HepG2 (cell line): ENCODE measurements around the gene SPTSSB. TPM values are rescaled to one million over a fixed set of nuclear protein-coding genes. Genes with fewer than 3 reads are reported as not detected.

Experiments used
- ATAC-seq: fragments of 200-7000 bp; cut with Tn5 transposase; 3 replicates; pipeline ENCODE4 v1.9.1; 2020; ENCODE audit warnings: mild to moderate bottlenecking, moderate library complexity
- BruUV-seq: library from RNA; stranded (reverse); fragments of 400-500 nt; replicated peaks from 2 replicates; lab custom pipeline; 2021; lab: Mats Ljungman, UMichigan
- CTCF ChIA-PET: fragments of 300-600 bp; formaldehyde crosslinking; extraction: SDS; loops from one replicate; lab custom pipeline; 2021; ENCODE audit warnings: low total read pairs, inconsistent platforms, low intra/inter-chr PET ratio; lab: Yijun Ruan, JAX
- POLR2A ChIA-PET: fragments of 350-600 bp; sonication (Branson Sonifier 250); formaldehyde crosslinking; loops from one replicate; lab custom pipeline; 2020; ENCODE audit warnings: antibody characterized with exemption, inconsistent platforms; lab: Yijun Ruan, JAX
- DNase-seq: peaks from one replicate; pipeline ENCODE4 v3.0.0-alpha.2; 2015; ENCODE audit warnings: low spot score
- FAIRE-seq: peaks from 3 replicates; lab custom pipeline; 2011; peaks lifted over from hg19 to GRCh38; lab: Jason Lieb, UNC
- H2AFZ ChIP-seq: one replicate; pipeline ENCODE4 v1.6.1; 2011; ENCODE audit warnings: low read length, inconsistent platforms
- H3K27ac ChIP-seq: fragments of 300-600 bp; 3 replicates; pipeline ENCODE4 v1.8.0; 2011; ENCODE audit warnings: mixed run types, mild to moderate bottlenecking, mixed read lengths, low read length, inconsistent platforms; ENCODE audit not compliant: insufficient read depth; ENCODE audit errors: extremely low read length
- H3K27me3 ChIP-seq, 2 experiments: fragments of 200-600 bp in 1 of 2; 2 replicates in 1 of 2; 3 replicates in 1 of 2; pipeline versions ENCODE4 v1.6.0 to v1.8.0; 2011; ENCODE audit warnings: low read length in 2 of 2, mild to moderate bottlenecking in 2 of 2, moderate library complexity in 2 of 2, inconsistent platforms in 1 of 2; ENCODE audit not compliant: insufficient read depth in 2 of 2, control insufficient read depth in 1 of 2
- H3K36me3 ChIP-seq, 2 experiments: fragments of 200-600 bp in 1 of 2; replicated peaks in 1 of 2; 2 replicates in 1 of 2; 3 replicates in 1 of 2; pipeline versions ENCODE4 v1.5.1 to v1.8.0; 2011; ENCODE audit warnings: low read length in 2 of 2, inconsistent platforms in 1 of 2; ENCODE audit not compliant: insufficient read depth in 2 of 2, control insufficient read depth in 1 of 2
- H3K4me1 ChIP-seq: 2 replicates; pipeline ENCODE4 v1.5.1; 2012; ENCODE audit warnings: low read length, inconsistent platforms; ENCODE audit not compliant: insufficient read depth
- H3K4me2 ChIP-seq: 2 replicates; pipeline ENCODE4 v1.6.0; 2011; ENCODE audit warnings: low read depth, low read length, inconsistent platforms
- H3K4me3 ChIP-seq, 3 experiments: fragments of 200-600 bp in 1 of 3; sonication (generic), shearing (Covaris generic) in 1 of 3; replicated peaks in 1 of 3; 2 replicates each; pipeline ENCODE4 v1.5.1; 2011 to 2016; ENCODE audit warnings: low read length in 3 of 3, inconsistent platforms in 2 of 3, low read depth in 2 of 3, mild to moderate bottlenecking in 2 of 3, control low read depth in 1 of 3, mixed read lengths in 1 of 3; ENCODE audit not compliant: insufficient read depth in 1 of 3
- H3K79me2 ChIP-seq: one replicate; pipeline ENCODE4 v1.6.1; 2011; ENCODE audit warnings: low read length, inconsistent platforms; ENCODE audit not compliant: insufficient read depth
- H3K9ac ChIP-seq: 2 replicates; pipeline ENCODE4 v1.6.0; 2011; ENCODE audit warnings: mild to moderate bottlenecking, low read depth, low read length, inconsistent platforms; ENCODE audit not compliant: insufficient read depth
- H3K9me3 ChIP-seq: 2 replicates; pipeline ENCODE4 v1.5.1; 2012; ENCODE audit warnings: mild to moderate bottlenecking, low read length
- H4K20me1 ChIP-seq: 2 replicates; pipeline ENCODE4 v1.6.0; 2011; ENCODE audit warnings: inconsistent platforms, mild to moderate bottlenecking, low read length, moderate library complexity; ENCODE audit not compliant: insufficient read depth
- ATF1 ChIP-seq: IDR thresholded peaks from 2 replicates; pipeline ENCODE4 v1.6.1; 2016; ENCODE audit warnings: mild to moderate bottlenecking, control low read depth
- CBX5 ChIP-seq: sonication (generic); formaldehyde crosslinking; IDR thresholded peaks from 2 replicates; pipeline ENCODE4 v1.4.0; 2020; ENCODE audit warnings: missing genetic modification reagents, borderline replicate concordance
- CCAR2 ChIP-seq: fragments of 200-400 bp; formaldehyde crosslinking; optimal IDR thresholded peaks from 2 replicates; pipeline ENCODE3; 2018; ENCODE audit warnings: low read depth, mild to moderate bottlenecking, low read length, moderate library complexity
- CHD4 ChIP-seq: fragments of 200-600 bp; sonication (generic); IDR thresholded peaks from 2 replicates; pipeline ENCODE4 v1.7.0; 2017; ENCODE audit warnings: mild to moderate bottlenecking, low read length, borderline replicate concordance
- EEA1 ChIP-seq: sonication (generic); formaldehyde crosslinking; IDR thresholded peaks from 2 replicates; pipeline ENCODE4 v1.5.1; 2020; ENCODE audit warnings: mild to moderate bottlenecking, missing genetic modification reagents, borderline replicate concordance
- FOSL1 ChIP-seq: sonication (generic); formaldehyde crosslinking; IDR thresholded peaks from 2 replicates; pipeline ENCODE4 v1.9.0; 2021; ENCODE audit warnings: missing genetic modification reagents, borderline replicate concordance
- FOXA1 ChIP-seq, 2 experiments: fragments of 450-650 bp in 1 of 2; sonication (generic) in 1 of 2; formaldehyde crosslinking in 1 of 2; IDR thresholded peaks; 2 replicates each; pipeline versions ENCODE4 v1.4.0 to v1.6.1; 2016 to 2020; ENCODE audit warnings: missing genetic modification reagents in 1 of 2
- HMG20A ChIP-seq: IDR thresholded peaks from 2 replicates; pipeline ENCODE4 v1.6.1; 2016; ENCODE audit warnings: borderline replicate concordance
- HOMEZ ChIP-seq: IDR thresholded peaks from 2 replicates; pipeline ENCODE4 v1.6.1; 2016; ENCODE audit warnings: low read depth
- MAFG ChIP-seq: sonication (generic); formaldehyde crosslinking; IDR thresholded peaks from 2 replicates; pipeline ENCODE4 v1.5.1; 2020; ENCODE audit warnings: mild to moderate bottlenecking, missing genetic modification reagents
- MTF2 ChIP-seq: sonication (generic); formaldehyde crosslinking; IDR thresholded peaks from 2 replicates; pipeline ENCODE4 v1.5.0; 2020; ENCODE audit warnings: missing genetic modification reagents, borderline replicate concordance
- NFKBIZ ChIP-seq: IDR thresholded peaks from 2 replicates; pipeline ENCODE4 v1.6.1; 2018; ENCODE audit warnings: missing genetic modification reagents, missing compliant biosample characterization
- RAD21 ChIP-seq: fragments of 450-650 bp; formaldehyde crosslinking; IDR thresholded peaks from 2 replicates; pipeline ENCODE4 v1.5.0; 2020; ENCODE audit warnings: mild to moderate bottlenecking
- SALL2 ChIP-seq: sonication (generic); formaldehyde crosslinking; IDR thresholded peaks from 2 replicates; pipeline ENCODE4 v1.8.1; 2023; ENCODE audit warnings: mild to moderate bottlenecking, missing genetic modification reagents, inconsistent platforms
- SMARCE1 ChIP-seq: fragments of 450-650 bp; IDR thresholded peaks from 2 replicates; pipeline ENCODE4 v1.6.1; 2017; ENCODE audit warnings: borderline replicate concordance
- TARDBP ChIP-seq: sonication (generic); formaldehyde crosslinking; IDR thresholded peaks from 2 replicates; pipeline ENCODE4 v1.8.0; 2022; ENCODE audit warnings: mild to moderate bottlenecking, missing genetic modification reagents
- ZBTB21 ChIP-seq: sonication (generic); formaldehyde crosslinking; IDR thresholded peaks from 2 replicates; pipeline ENCODE4 v1.4.0; 2020; ENCODE audit warnings: missing genetic modification reagents
- ZFP36L2 ChIP-seq: sonication (generic); formaldehyde crosslinking; IDR thresholded peaks from 2 replicates; pipeline ENCODE4 v1.4.0; 2020; ENCODE audit warnings: missing genetic modification reagents
- ZNF251 ChIP-seq: sonication (generic); formaldehyde crosslinking; IDR thresholded peaks from 2 replicates; pipeline ENCODE4 v1.9.0; 2021; ENCODE audit warnings: mild to moderate bottlenecking, missing genetic modification reagents
- ZNF546 ChIP-seq: sonication (generic); formaldehyde crosslinking; conservative IDR thresholded peaks from 2 replicates; pipeline ENCODE4 v1.8.1; 2023; ENCODE audit warnings: mild to moderate bottlenecking, missing genetic modification reagents
- ZNF615 ChIP-seq: sonication (generic); formaldehyde crosslinking; IDR thresholded peaks from 2 replicates; pipeline ENCODE4 v1.5.0; 2020; ENCODE audit warnings: mild to moderate bottlenecking, missing genetic modification reagents, borderline replicate concordance
- ZNF644 ChIP-seq: IDR thresholded peaks from 2 replicates; pipeline ENCODE4 v1.6.1; 2016; ENCODE audit warnings: low read depth
- ZSCAN30 ChIP-seq: sonication (generic); formaldehyde crosslinking; IDR thresholded peaks from 2 replicates; pipeline ENCODE4 v1.5.0; 2020; ENCODE audit warnings: mild to moderate bottlenecking, missing genetic modification reagents
- WGBS: methylation state at CpG from one replicate; pipeline ENCODE4 v1.1.6; 2017; ENCODE audit warnings: low lambda C conversion rate; 5-methylcytosine and 5-hydroxymethylcytosine counted together
- in situ Hi-C: cut with HindIII; loops from 2 replicates; pipeline ENCODE4 v1.10.0; 2017; ENCODE audit warnings: low pct_unique_long_range_greater_than_20kb; ENCODE audit not compliant: extremely low pct_ligation_motif_present
- intact Hi-C: fragments of 100-400 bp; cut with micrococcal nuclease; formaldehyde crosslinking; loops from one replicate; pipeline ENCODE4 v1.10.0; 2022; ENCODE audit not compliant: unreplicated experiment
- polyA plus RNA-seq, 8 experiments: library from polyadenylated mRNA; depleted of rRNA in 3 of 8; stranded (reverse) in 7 of 8; unstranded in 1 of 8; fragments of >200 nt; fragmentation: Illumina TruSeq in 4 of 8; extraction: Trizol in 4 of 8; gene quantifications; 2 replicates each; pipeline versions ENCODE4 v1.2.1 to v1.2.3, GENCODE V29; 2011 to 2016; ENCODE audit warnings: low read depth in 4 of 8, missing spikeins in 1 of 8, mixed read lengths in 1 of 8; ENCODE audit not compliant: insufficient read depth in 1 of 8
- total RNA-seq, 5 experiments: library from RNA; depleted of rRNA; stranded (reverse); fragments of >200 nt; fragmentation: Illumina TruSeq; extraction: Trizol; gene quantifications; 2 replicates each; pipeline ENCODE4 v1.2.3, GENCODE V29; 2016; ENCODE audit warnings: low read depth in 1 of 5
- TF ChIP-seq, protein P1 (sequence below): sonication (generic); formaldehyde crosslinking; IDR thresholded peaks from 2 replicates; pipeline ENCODE4 v1.5.0; 2020; ENCODE audit warnings: missing genetic modification reagents, mild to moderate bottlenecking, borderline replicate concordance

SPTSSB gene
- total and polyA plus RNA-seq, 2 of the 13 experiments (the other 11 are each of a cell fraction or from before 2014, with no cell fraction given), result 0.51 to 2.4 TPM

DNA sequence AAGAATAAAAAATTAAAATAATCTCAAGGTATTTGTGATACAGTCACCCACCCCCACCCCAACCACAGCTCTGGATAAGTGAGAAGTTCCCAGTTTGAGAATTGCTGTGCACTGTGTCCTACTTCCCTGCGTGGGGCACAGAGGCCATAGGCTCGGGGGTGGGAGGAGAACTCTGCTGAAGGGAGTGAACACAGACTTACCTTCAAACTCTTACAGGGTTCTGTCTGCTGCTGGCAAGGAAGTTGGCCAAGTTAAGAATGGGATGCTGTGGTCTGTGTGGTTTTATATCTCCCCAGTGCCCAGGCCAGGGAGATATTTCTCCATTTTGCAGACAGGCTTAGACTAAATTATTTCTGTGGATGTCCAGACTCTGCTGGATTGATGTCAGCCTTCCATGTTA, 37.6 kb downstream of the SPTSSB start:
- Histone ChIP-seq H3K9ac (no peak overlapping the region), H3K4me1 (peaks cover 66% of the 10 kb centered on the region)
- POLR2A ChIA-PET, result no interaction called here

DNA sequence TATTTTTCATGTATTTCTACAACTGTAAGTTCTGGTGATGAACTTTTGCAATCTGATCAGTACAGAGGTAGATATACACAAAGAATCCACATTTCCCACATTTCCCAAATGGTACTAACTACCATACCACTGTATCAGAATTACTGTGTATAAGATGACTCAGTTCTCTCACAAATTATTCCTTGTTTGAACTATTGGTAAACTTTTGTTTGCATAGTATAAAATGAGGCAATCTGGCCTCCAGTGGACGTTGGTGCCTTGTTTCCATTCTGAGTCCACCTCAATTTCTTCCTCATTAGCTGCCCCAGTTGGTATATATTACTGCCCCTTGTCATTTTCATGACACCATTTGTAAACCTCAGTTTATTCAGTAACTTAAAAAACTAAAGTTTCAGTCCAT, 38.5 kb downstream of the SPTSSB start:
- no peak overlapping the region for H3K9ac ChIP-seq
- no peak for FAIRE-seq
- H3K79me2 ChIP-seq, result no peaks in the 10 kb centered on the region
- WGBS, result 0% methylated on average over 1 of the region's 1 CpG
- no peaks in the 10 kb centered on the region for H4K20me1 ChIP-seq
- H3K9me3 ChIP-seq, result no peaks in the 10 kb centered on the region
- no peak overlapping the region for H3K4me3 ChIP-seq
- H3K36me3 ChIP-seq, result no peaks in the 10 kb centered on the region
- peaks cover 57% of the 10 kb centered on the region for H3K4me1 ChIP-seq
- H3K4me2 ChIP-seq, result no peak overlapping the region
- no TSS peak for BruUV-seq
- ChIA-PET POLR2A (no interaction called here), CTCF (no interaction called here)
- no peaks in the 10 kb centered on the region for H3K27me3 ChIP-seq
- no peak overlapping the region for H3K27ac ChIP-seq
- no peak overlapping the region for H2AFZ ChIP-seq
- DNase-seq, result peak; percentile 70
- peak; percentile 83 for ATAC-seq
- intact Hi-C loops (no loop called here), in situ Hi-C loops (no loop called here)
- peak; percentile 69; the same call in 1 of the 2 replicates for TF ChIP-seq FOSL1 (CRISPR knock-in tag)
- TF ChIP-seq ZNF644 (CRISPR knock-in tag), result peak; percentile 94
- TF ChIP-seq ZNF615, result no peak
- no peak for TF ChIP-seq FOXA1 (IDR thresholded peaks at IDR 0.05)
- peak; percentile 40; the same call in 1 of the 2 replicates for TF ChIP-seq FOXA1 (CRISPR knock-in tag; IDR thresholded peaks at IDR 0.05)
- TF ChIP-seq ZNF546, result no peak
- no peak for TF ChIP-seq SALL2 (CRISPR knock-in tag)
- peak; percentile 40; the same call in 1 of the 2 replicates for TF ChIP-seq HOMEZ (CRISPR knock-in tag)
- no peak for TF ChIP-seq CBX5 (CRISPR knock-in tag)

More for the DNA sequence above, 37.6 kb downstream of the SPTSSB start:
- H4K20me1 ChIP-seq, result no peaks in the 10 kb centered on the region
- no peak for FAIRE-seq
- no TSS peak for BruUV-seq
- no peak overlapping the region for H3K4me3 ChIP-seq
- no peaks in the 10 kb centered on the region for H3K79me2 ChIP-seq
- WGBS, result 60% methylated on average over 2 of the region's 2 CpGs
- no peak overlapping the region for H3K4me2 ChIP-seq
- H2AFZ ChIP-seq, result no peak overlapping the region
- TF ChIP-seq MAFG (CRISPR knock-in tag) (no peak), CBX5 (CRISPR knock-in tag) (no peak), TARDBP (CRISPR knock-in tag) (no peak), ZFP36L2 (CRISPR knock-in tag) (no peak), HMG20A (CRISPR knock-in tag) (no peak), ZBTB21 (CRISPR knock-in tag) (no peak), ZSCAN30 (CRISPR knock-in tag) (no peak), RAD21 (CRISPR knock-in tag) (no peak), CHD4 (no peak), MTF2 (CRISPR knock-in tag) (no peak), SMARCE1 (no peak), CCAR2 (no peak), ZNF251 (no peak), EEA1 (CRISPR knock-in tag) (no peak), NFKBIZ (CRISPR knock-in tag) (no peak), ATF1 (CRISPR knock-in tag) (no peak)
- TF ChIP-seq, protein P1, sequence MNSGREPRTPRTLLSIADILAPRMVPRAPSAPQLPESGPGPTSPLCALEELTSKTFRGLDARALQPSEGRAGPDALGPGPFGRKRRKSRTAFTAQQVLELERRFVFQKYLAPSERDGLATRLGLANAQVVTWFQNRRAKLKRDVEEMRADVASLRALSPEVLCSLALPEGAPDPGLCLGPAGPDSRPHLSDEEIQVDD (CRISPR knock-in tag), result no peak
- in situ Hi-C loops (no loop called here), intact Hi-C loops (no loop called here)
- H3K36me3 ChIP-seq, result no peaks in the 10 kb centered on the region
- DNase-seq, result no peak
- no peaks in the 10 kb centered on the region for H3K27me3 ChIP-seq
- CTCF ChIA-PET, result no interaction called here
- H3K9me3 ChIP-seq, result no peaks in the 10 kb centered on the region
- H3K27ac ChIP-seq, result no peak overlapping the region
- ATAC-seq, result no peak
